Thymus (tissue), 11 donors: ENCODE data around the gene MYO7A. TPM values are rescaled to one million over a fixed set of nuclear protein-coding genes. Genes with fewer than 3 reads are reported as not detected.

Experiments
- DNase-seq, 9 donors: peaks; one replicate each; pipeline ENCODE4 v3.0.0-alpha.2; 2013; ENCODE audit warnings: low spot score in 9 of 9, low read depth in 6 of 9, missing footprints in 1 of 9
- H3K27ac ChIP-seq, 2 donors: one replicate each; pipeline ENCODE4 v1.5.1; 2013; ENCODE audit warnings: control low read depth in 1 of 2, low read depth in 1 of 2, low read length in 1 of 2, mild to moderate bottlenecking in 1 of 2, moderate library complexity in 1 of 2
- H3K27me3 ChIP-seq, 2 donors: one replicate each; pipeline ENCODE4 v1.5.1; 2013; ENCODE audit warnings: low read length in 1 of 2; ENCODE audit not compliant: control insufficient read depth in 2 of 2, insufficient read depth in 1 of 2
- H3K36me3 ChIP-seq, 2 donors: one replicate each; pipeline ENCODE4 v1.5.1; 2013; ENCODE audit warnings: low read length in 1 of 2, mild to moderate bottlenecking in 1 of 2, moderate library complexity in 1 of 2; ENCODE audit not compliant: control insufficient read depth in 2 of 2, insufficient read depth in 2 of 2
- H3K4me1 ChIP-seq, 2 donors: one replicate each; pipeline ENCODE4 v1.5.1; 2013; ENCODE audit warnings: low read length in 2 of 2; ENCODE audit not compliant: control insufficient read depth in 2 of 2, insufficient read depth in 2 of 2
- H3K4me3 ChIP-seq, 2 donors: one replicate each; pipeline ENCODE4 v1.5.1; 2013; ENCODE audit warnings: low read length in 2 of 2, control low read depth in 1 of 2, mild to moderate bottlenecking in 1 of 2
- H3K9me3 ChIP-seq, 2 donors: one replicate each; pipeline ENCODE4 v1.5.1; 2013; ENCODE audit warnings: low read length in 1 of 2, mild to moderate bottlenecking in 1 of 2; ENCODE audit not compliant: control insufficient read depth in 2 of 2, insufficient read depth in 1 of 2
- WGBS: extraction: QIAGEN DNeasy Blood & Tissue Kit; methylation state at CpG from one replicate; pipeline ENCODE4 v1.1.7; 2013; 5-methylcytosine and 5-hydroxymethylcytosine counted together
- polyA plus RNA-seq: library from polyadenylated mRNA; stranded (reverse); fragments of 200-250 nt; gene quantifications from one replicate; pipeline ENCODE4 v1.2.3, GENCODE V29; 2013
- total RNA-seq: library from RNA; stranded (reverse); fragments of 120-200 nt; gene quantifications from one replicate; pipeline ENCODE4 v1.2.4, GENCODE V29; 2013
- donor health status: healthy.

The MYO7A gene
- total and polyA plus RNA-seq, 2 donors, result 1.5 to 7.6 TPM

GRCh38 chr11:77252555-77253270, 124.7 kb downstream of the MYO7A start:
- H3K9me3 ChIP-seq, result peaks cover 0 to 6% of the 10 kb centered on the region in 2 donors
- no peaks in the 10 kb centered on the region for H3K36me3 ChIP-seq
- H3K27me3 ChIP-seq, result no peaks in the 10 kb centered on the region
- 97% methylated on average over 3 of the region's 3 CpGs for WGBS
- no peak for DNase-seq
- H3K4me1 ChIP-seq, result no peaks in the 10 kb centered on the region
- H3K4me3 ChIP-seq, result no peak overlapping the region
- no peak overlapping the region for H3K27ac ChIP-seq

DNA sequence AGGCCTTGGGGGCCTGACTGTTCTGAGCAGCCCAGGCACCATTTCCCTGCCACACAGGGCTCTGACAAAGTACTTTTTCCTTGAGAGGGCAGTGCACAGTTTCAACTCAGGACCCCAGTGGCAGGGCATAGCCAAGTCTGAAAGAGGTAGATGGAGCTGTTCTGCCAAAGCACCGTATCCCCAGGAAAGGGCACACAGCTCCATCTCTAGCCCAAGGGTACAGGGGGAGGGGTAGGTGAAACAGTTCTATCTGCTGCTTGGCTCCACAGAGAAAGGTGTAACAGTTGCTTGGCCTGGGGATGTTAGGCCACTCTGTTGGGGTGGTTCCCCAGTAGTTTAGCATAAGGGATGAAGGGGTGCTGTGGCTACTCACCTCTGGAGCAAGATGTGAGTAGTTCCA, 125.6 kb downstream of the MYO7A start:
- H3K4me1 ChIP-seq, result no peaks in the 10 kb centered on the region
- no peak for DNase-seq
- H3K36me3 ChIP-seq, result no peaks in the 10 kb centered on the region
- H3K27ac ChIP-seq, result no peak overlapping the region
- WGBS, result 95% methylated on average over 1 of the region's 1 CpG
- peaks cover 0 to 6% of the 10 kb centered on the region in 2 donors for H3K9me3 ChIP-seq
- no peak overlapping the region for H3K4me3 ChIP-seq
- H3K27me3 ChIP-seq, result no peaks in the 10 kb centered on the region

DNA sequence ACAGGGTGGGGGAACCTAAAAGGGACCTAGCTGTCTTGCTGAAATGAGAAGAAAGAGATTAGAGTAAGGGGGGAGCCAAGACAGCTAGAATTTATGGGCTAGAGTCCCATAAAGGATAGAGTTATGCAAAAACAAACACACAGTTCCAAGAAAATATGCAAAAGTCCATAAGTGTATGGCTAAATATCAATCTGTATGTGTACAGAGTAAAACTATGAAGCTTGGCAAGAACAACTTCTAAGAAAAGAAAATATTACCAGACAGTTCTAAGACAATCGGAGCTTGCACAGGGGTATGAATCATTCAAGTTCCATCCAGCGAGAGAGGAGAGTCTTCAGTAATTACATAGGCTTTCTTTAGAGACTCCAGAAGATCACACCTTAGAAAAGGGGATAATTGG, 131.6 kb downstream of the MYO7A start:
- WGBS, result 91% methylated on average over 2 of the region's 2 CpGs
- H3K36me3 ChIP-seq, result no peaks in the 10 kb centered on the region

DNA sequence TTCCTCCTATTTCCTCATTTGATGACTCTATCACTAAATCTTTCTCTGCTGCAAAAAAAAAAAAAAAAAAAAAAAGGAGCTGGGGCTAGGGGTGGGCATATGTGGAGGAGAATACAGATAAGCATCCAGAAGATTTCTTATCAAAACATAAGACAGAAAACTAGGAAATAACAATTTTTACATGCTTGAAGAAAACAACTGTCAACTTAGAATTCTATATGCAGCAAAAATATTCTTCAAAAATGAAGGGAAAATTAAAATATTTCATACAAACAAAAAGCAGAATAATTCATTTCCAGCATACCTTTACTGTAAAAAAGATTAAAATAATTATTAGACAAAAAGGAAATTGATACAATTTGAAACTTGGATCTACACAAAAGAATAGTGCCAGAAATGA, 134.8 kb downstream of the MYO7A start:
- Histone ChIP-seq H3K27me3 (no peaks in the 10 kb centered on the region), H3K9me3 (no peaks in the 10 kb centered on the region), H3K36me3 (no peaks in the 10 kb centered on the region), H3K27ac (no peak overlapping the region), H3K4me3 (no peak overlapping the region), H3K4me1 (no peaks in the 10 kb centered on the region)
- DNase-seq, result no peak

More for the DNA sequence above, 131.6 kb downstream of the MYO7A start:
- Histone ChIP-seq H3K27ac (no peak overlapping the region), H3K27me3 (no peaks in the 10 kb centered on the region), H3K4me1 (no peaks in the 10 kb centered on the region), H3K4me3 (no peak overlapping the region), H3K9me3 (no peaks in the 10 kb centered on the region)
- no peak for DNase-seq

Other genes with a start within 250 kb of the MYO7A start
- not detected for gene B3GNT6, start 93.8 kb upstream of the MYO7A start, total RNA-seq
- not detected for gene B3GNT6, start 93.8 kb upstream of the MYO7A start, polyA plus RNA-seq
- gene CAPN5, start 61.3 kb upstream of the MYO7A start, total RNA-seq, result 1.5 TPM
- 3.0 TPM for gene CAPN5, start 61.3 kb upstream of the MYO7A start, polyA plus RNA-seq
- not detected for gene OMP, start 25.4 kb upstream of the MYO7A start, total RNA-seq
- gene OMP, start 25.4 kb upstream of the MYO7A start, polyA plus RNA-seq, result not detected
- gene GDPD4, start 173.4 kb downstream of the MYO7A start, total RNA-seq, result not detected
- 0.02 TPM for gene GDPD4, start 173.4 kb downstream of the MYO7A start, polyA plus RNA-seq